ENCODE measurements around the gene PRKN. TPM values are rescaled to one million over a fixed set of nuclear protein-coding genes. Genes with fewer than 3 reads are reported as not detected.
"Not testable (repeated sequence)": the region's sequence is repeated elsewhere in the genome, so short reads cannot be mapped to it uniquely, and the experiment has no call there.

The PRKN gene
- total RNA-seq, 4 donors from 2014 or later, result 8.4 to 44.8 (median 12.6) TPM

DNA sequence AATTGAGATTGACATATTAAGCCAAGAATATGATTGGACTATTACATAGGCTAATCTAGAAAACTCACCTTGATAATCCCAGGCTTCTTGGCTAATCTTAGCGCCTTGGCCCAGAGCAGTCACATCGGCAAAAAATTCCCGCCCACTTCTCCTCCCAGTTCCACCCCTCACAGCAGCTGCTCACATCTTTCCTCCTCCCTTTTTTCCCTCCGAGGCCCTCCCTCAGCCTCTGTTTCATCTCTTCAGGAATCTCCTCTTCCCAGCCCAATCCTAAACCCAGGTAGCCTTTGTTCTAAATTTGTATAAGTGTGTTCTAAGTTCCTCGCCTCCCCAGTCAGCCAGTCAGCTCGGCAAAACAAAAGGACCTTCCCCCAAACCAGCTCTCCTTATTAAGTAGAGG, 184.3 kb downstream of the PRKN start:
- TF ChIP-seq CTCF (IDR thresholded peaks at IDR 0.05), result no peak
- DNase-seq (ENCODE audit: low spot score), result no peak
- no peak for ATAC-seq (ENCODE audit: low FRiP score)

DNA sequence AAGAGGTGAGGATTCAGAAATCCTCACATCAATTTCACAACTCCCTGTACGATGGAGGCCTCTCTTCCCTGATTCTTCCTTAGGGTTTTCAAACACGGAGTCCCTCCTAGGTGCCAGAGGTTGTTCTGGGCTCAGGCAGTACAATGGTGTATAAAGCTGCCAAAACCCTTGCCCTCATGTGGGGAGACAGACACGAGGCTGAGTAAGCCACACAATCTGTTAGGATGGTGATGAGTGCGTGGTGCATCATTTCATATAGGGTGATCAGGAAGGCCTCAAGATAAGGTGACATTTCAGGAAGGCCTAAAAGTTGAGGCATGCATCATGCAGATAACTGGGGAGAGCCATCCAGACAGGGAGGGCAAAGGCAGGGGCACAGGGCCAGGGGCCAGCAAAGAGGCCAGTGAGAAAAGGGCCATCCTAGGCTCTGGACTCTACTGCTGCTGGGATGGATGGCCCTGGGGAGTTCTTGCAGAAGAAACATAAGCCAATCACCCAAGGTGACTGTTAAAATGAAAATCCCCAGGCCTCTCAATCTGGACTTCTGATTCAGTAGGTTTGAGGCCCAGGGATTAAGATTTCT, 186.5 kb downstream of the PRKN start:
- no peak for ATAC-seq (ENCODE audit: low FRiP score)
- TF ChIP-seq CTCF (IDR thresholded peaks at IDR 0.05), result no peak
- no peak for DNase-seq (ENCODE audit: low spot score)

DNA sequence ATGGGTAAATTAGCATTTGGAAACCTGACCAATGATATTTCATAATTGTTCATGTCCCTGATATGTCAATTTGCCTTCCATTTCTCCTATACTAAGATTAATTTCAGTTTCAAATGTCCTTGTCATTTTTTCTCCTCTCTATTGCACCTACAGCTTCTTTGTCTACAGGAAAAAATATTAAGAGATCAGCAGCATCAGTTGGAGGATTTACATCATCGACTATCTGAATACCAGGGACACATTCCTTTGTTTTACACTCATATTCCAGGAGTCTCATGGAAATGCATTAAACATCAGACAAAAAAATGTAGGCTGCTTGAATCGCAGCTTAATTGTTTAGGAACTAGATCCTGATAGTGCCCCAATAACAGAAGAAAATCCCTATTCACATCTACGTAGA, 188.2 kb downstream of the PRKN start:
- no peak for DNase-seq (ENCODE audit: low spot score)
- no peak for TF ChIP-seq CTCF (IDR thresholded peaks at IDR 0.05)
- ATAC-seq (ENCODE audit: low FRiP score), result no peak

DNA sequence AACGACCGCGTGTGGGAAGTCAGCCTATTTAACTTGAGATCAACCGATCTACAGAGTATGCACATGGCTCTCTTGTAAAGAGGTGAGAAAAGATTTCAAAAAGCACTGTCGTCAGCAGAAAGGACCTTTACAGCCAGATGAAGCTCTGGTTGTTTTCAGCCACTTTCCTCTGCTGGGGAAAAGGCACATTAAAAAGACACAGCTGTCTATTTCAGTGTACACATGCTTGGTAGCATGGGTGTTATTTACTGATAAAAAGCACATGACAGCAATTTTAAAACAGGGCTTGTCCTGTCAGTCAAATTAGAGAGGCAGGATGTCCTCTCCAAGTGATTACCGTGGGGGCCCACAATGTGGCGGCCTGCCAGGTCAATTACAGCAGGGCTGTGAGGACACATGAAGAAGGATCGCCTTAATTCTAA, 188.9 kb downstream of the PRKN start:
- ATAC-seq (ENCODE audit: low FRiP score) (no peak), DNase-seq (ENCODE audit: low spot score) (no peak)
- no peak for TF ChIP-seq CTCF (IDR thresholded peaks at IDR 0.05)

DNA sequence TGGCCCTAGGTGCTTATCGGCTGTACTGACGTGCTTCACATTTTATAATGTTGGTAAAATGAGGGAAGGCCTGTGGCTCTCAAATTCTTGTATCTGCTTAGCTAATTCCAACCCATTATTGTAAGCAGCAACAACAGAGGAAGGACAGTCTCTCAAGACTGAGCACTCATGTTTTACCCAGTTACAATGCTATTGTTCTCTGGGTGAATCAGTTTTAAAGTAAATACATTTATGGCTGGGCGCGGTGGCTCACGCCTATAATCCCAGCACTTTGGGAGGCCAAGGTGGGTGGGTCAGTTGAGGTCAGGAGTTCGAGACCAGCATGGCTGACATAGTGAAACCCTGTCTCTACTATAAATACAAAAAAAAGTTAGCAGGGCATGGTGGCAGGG, 194.6 kb downstream of the PRKN start:
- no peak for ATAC-seq (ENCODE audit: low FRiP score)
- DNase-seq (ENCODE audit: low spot score), result no peak
- no peak for TF ChIP-seq CTCF (IDR thresholded peaks at IDR 0.05)

DNA sequence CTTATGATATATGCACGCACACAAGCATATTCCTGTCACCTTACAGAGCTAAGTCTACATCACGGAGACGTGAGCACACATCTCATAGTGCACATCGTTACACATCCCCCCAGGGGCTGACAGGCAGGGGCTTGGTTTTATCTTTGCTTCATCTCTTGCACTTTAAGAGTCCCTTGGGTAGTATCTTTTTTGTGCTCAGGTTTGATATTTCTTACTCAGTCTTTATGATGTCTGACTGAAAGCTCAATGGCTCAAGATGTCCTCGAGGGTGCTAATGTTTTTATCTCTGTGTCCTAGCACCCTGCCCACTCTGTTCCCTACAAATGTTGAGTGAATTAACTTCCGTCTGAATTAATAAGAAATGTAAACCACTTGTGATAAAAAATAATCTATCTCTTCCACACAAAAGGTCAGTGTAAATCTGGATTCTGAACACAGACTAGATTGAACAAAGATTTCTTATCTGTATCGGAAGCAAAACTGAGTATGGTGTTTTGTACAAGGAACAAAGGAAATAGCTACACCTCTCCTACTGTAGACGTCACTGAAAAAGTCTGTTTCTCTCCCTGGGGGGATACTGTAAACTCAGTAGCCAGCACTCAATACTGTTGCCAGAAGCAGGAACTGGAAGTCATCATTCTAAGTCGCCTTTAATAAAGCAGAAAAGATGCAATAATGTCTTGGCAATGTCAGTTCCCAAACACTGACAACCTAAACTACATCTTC, 195.1 kb downstream of the PRKN start:
- TF ChIP-seq CTCF (IDR thresholded peaks at IDR 0.05), result no peak
- DNase-seq (ENCODE audit: low spot score) (no peak), ATAC-seq (ENCODE audit: low FRiP score) (no peak)

GRCh38 chr6:162531391-162531790, 196.2 kb downstream of the PRKN start:
- ATAC-seq (ENCODE audit: low FRiP score); DNase-seq (ENCODE audit: low spot score): not testable (repeated sequence)

Measured in omental fat pad (tissue), 4 donors.